DMS79 (cell line): ENCODE measurements around the gene CAB39.

Experiments used
- DNase-seq: peaks from one replicate; lab custom pipeline; 2025; lab: John Stamatoyannopoulos, UW

CAB39 gene

GRCh38 chr2:230863442-230864121, 150.9 kb downstream of the CAB39 start:
- no peak for DNase-seq

DNA sequence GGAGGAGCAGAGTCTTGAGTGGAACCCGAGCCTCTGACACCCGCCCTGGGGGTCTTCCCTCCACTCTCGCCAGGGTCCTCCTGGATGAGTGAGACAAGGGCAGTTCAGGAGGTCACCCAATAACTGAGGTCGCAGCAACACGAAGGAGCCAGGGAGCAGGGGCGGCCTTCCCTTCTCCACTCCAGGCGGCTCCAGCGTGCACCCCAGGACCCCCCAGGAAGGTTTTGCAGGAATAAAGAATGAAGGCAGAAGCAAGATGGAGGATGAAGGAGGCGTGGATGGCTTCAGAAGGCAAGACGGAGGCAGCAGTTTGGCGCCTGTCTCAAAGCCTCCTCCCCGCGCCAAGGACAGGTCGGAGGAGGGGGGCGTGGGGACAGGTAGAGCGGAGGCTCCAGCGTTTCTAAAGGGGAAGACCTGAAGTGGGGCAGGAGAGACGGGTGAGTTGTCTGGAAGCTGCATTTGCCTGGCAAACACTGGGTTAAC, 151.5 kb downstream of the CAB39 start:
- no peak for DNase-seq

DNA sequence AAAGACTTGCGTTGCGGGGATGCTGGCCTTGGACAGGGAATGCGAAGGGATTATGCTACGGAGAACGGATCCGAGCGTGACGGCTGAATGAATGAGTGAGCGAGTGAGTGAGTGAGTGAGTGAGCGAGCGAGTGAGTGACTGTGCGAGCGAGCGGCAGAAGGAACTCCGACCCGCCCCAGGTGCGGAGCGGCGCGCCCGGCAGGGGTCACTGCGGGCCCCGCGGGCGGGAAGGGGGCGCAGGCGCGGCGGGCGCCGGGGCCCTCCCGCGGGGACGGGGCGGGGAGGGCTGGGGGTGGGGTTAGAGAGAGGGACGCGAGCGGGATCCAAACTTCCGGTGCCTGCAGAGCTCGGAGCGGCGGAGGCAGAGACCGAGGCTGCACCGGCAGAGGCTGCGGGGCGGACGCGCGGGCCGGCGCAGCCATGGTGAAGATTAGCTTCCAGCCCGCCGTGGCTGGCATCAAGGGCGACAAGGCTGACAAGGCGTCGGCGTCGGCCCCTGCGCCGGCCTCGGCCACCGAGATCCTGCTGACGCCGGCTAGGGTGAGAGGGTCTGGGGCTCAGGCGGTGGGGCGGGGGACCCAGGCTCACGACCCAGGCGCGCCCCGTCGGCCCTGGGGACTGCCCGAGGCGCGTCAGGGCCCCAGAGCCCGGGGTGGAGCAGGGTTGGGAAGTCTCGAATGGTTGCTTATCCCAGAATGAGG, 152.1 kb downstream of the CAB39 start, which contains the start of gene ITM2C:
Gene ITM2C, plus strand, starts transcription at position 338 of the 702 bp plus-strand sequence. Its CDS starts 84 bp downstream, at position 422.
- peak; percentile 37 for DNase-seq

- DNase-seq: no peak
Measured at GRCh38 chr2:230865307-230865765, 152.7 kb downstream of the CAB39 start.

GRCh38 chr2:230865766-230866755, 153.4 kb downstream of the CAB39 start:
- DNase-seq: no peak

DNA sequence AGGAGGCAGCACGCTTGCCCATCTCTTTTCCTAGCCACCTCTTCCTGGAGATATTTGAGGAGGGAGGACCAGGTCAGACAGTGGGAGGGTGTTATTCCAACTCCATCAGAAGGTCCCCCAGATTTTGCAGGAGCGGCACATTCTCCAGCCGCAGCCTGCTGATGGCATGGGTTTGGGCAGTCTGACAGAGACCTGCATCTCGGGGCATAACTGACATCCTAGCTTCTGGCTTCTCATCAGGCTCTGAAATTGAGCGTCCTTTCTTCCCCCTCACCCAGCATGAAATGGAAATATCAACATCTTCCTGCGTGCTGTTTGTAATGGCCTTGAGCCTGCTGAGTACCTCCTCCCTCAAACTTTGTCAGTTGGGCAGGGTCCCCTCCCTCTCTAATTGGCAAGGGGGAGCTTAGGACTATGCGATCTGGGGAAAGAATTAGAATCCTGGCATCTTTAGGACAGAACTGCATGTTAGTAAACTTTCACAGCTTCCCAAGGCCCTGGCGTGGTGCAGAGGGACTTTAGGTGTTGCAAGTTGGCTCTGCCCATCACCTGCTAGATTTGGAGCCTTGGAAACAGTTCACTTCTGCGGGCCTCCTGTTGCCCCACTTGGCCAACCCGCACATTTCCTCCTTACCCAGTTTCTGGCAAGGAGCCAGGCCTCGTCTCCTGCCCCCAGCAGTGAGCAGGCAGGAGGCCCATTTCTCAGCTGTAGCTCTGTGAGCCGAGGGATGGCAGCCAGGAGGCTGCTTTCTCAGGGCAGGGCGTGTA, 154.3 kb downstream of the CAB39 start:
- DNase-seq: peak; percentile 18

- no peak for DNase-seq
Measured at GRCh38 chr2:230868161-230868946, 155.7 kb downstream of the CAB39 start.

DNA sequence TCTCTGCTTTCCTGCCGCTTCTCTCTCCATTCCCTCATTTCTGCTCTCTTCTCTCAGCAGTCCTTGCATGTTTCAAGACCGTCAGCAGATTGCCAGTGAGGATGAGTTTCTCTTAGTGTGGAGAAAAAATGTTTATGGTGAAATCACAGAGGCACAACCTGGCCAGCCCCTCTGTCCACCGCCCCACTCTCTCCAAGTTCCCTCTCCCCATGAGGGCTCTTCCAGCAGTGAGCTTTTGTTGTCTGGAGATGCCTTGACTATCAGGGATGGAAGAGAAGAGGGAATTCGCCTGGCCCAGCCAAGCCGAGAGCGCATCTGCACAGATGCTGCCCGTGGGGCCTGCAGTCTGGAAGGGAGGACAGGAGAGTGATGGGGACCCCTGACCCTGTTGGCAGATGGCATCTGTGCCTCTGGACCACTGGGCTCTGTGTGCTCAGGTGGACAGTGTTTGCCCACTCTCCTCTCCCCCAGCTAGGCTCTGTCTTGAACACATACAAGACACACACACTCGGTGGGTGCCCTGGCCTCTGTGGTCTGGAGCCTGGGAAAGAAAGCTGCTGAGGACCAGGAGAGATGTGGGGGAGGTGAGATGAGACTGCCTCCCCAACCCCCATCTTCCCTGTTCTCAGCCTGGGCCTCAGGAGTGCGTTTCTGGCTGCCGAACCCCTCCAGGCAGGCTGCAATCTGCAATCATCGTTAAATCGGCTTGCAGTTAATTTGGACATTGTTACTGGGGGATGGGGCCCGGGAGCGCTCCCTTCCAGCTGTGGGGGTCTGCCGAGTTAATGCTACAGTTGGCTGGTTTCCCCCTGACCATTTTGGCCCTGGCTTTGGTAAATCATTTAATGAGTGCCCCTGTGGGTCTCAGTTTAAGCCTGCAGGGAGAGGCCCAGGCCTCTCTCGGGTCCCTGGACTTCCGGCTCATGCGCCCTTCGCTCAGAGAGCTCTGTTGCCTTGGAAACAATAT, 156.6 kb downstream of the CAB39 start:
- DNase-seq: no peak

DNA sequence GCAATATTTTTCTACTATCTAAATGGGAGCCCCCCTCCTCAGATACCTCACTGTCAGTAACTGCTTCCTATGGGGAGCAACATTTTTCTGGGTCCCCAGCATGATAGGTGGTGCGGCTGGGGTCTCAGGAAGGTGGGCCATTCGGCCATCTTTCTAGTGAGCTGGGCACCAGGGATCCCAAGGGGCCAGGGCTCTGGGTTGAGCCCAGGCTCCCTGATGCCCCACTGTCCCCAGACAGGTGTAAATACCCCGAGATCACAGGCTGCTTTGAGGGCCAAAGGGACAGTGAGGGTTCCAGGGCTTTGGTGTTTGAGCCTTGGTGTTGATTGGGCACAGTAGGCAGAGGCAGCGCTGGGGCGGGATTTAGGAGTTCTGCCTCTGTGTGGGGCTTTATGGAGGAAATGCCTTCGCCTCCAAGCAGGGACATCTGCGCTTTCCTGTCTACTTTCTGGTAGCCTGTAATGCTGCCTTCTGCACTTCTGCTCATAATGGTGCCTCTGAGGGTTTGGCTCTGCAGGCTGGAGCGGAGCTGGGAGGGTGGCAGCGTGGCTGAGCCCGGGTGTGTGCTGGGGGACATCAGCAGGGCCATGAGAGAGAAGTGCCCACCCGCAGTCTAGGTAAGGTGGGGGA, 157.4 kb downstream of the CAB39 start:
- DNase-seq: no peak
